NT2/D1 (cell line): ENCODE data around the gene AHCYL2.

ENCODE experiments used
- DNase-seq: peaks from one replicate; pipeline ENCODE4 v3.0.0-alpha.2; 2011; ENCODE audit warnings: low read depth, low spot score
- H3K27me3 ChIP-seq: 2 replicates; pipeline ENCODE4 v1.6.0; 2011; ENCODE audit warnings: mild to moderate bottlenecking; ENCODE audit not compliant: insufficient read length, insufficient read depth
- H3K36me3 ChIP-seq: 2 replicates; pipeline ENCODE4 v1.6.1; 2011; ENCODE audit warnings: mild to moderate bottlenecking, low read length, mixed read lengths; ENCODE audit not compliant: insufficient read depth, insufficient read length
- H3K4me1 ChIP-seq: 2 replicates; pipeline ENCODE4 v1.5.1; 2011; ENCODE audit not compliant: insufficient read depth, insufficient read length
- H3K4me3 ChIP-seq: 2 replicates; pipeline ENCODE4 v1.5.1; 2011; ENCODE audit warnings: low read depth; ENCODE audit not compliant: insufficient read length
- H3K9ac ChIP-seq: 2 replicates; pipeline ENCODE4 v1.6.0; 2011; ENCODE audit warnings: low read depth; ENCODE audit not compliant: insufficient read length
- H3K9me3 ChIP-seq: 2 replicates; pipeline ENCODE4 v1.5.1; 2011; ENCODE audit warnings: mild to moderate bottlenecking, low read length; ENCODE audit not compliant: insufficient read depth
- SUZ12 ChIP-seq: IDR thresholded peaks from 2 replicates; pipeline ENCODE4 v1.6.1; 2011; ENCODE audit not compliant: insufficient read length, insufficient read depth; ENCODE audit errors: extremely low read depth
- YY1 ChIP-seq: IDR thresholded peaks from 2 replicates; pipeline ENCODE4 v1.6.1; 2011; ENCODE audit not compliant: insufficient read length, insufficient read depth
- ZNF274 ChIP-seq: IDR thresholded peaks from 2 replicates; pipeline ENCODE4 v1.6.1; 2011; ENCODE audit warnings: mild to moderate bottlenecking, low read depth, low read length

AHCYL2 gene

DNA sequence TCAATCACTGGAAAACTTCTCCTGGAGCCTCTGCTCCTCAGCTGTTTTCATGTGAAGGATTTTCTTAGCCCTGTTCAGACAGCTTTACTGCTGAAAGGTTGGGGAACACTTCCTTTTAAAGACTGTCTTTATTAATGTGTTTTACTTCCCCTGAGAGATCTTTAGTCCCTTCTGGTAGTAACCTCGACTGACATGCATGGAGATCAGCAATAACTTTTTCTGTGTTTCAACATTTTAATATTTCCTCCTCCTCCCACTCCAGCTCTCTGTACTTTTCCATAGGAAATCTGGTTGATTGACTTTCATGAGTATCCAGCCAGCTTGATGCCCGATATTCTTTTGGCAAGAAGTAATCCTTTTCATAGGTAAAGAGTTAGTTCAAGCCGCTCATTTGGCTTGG, 146.7 kb downstream of the AHCYL2 start:
- H3K9ac ChIP-seq: no peak overlapping the region
- H3K9me3 ChIP-seq: no peaks in the 10 kb centered on the region

DNA sequence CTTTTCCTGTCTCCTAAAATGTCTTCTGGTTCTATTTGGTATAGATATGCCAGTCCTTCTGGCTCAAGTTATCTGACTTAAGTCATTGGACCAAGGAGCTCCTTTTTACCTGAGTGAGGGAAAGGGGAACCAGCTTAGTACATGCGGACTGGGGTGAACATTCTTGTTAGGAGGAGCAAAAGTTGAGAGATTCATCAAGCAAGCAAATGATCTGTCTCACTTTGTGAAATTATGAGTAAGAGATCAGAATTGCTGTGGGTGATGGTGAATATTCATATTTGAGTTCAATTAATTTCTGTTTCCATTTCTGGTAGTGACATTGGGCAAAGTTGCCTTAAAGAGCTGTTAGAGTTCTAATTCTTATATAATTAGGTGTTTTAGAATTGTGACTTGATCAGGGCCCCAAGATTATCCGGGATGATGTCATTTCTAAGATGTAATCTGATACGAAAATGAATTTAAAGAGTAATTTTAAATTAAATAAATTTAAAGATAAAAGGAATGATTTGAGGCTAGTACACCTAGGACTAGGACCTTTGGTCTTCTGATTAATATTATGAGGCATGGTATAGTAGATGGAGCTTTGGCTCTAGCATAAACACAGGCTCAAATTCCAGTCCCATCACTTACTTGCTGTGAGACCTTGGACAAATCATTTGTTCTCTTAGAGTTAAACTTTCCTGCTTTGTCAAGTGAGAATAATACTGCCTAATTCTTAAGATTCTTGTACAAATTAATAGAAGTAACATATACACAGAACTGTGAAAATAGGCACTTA, 149.0 kb downstream of the AHCYL2 start:
- Histone ChIP-seq H3K27me3 (no peaks in the 10 kb centered on the region), H3K9ac (no peak overlapping the region), H3K9me3 (no peaks in the 10 kb centered on the region), H3K4me3 (no peak overlapping the region), H3K4me1 (peaks cover 2% of the 10 kb centered on the region), H3K36me3 (no peaks in the 10 kb centered on the region)
- DNase-seq: no peak
- TF ChIP-seq SUZ12: no peak
- TF ChIP-seq ZNF274: no peak
- no peak for TF ChIP-seq YY1

More for the DNA sequence above, 146.7 kb downstream of the AHCYL2 start:
- H3K4me1 ChIP-seq: peaks cover 2% of the 10 kb centered on the region
- no peak for DNase-seq
- no peaks in the 10 kb centered on the region for H3K36me3 ChIP-seq
- no peaks in the 10 kb centered on the region for H3K27me3 ChIP-seq
- TF ChIP-seq YY1: no peak
- no peak for TF ChIP-seq ZNF274
- no peak for TF ChIP-seq SUZ12
- no peak overlapping the region for H3K4me3 ChIP-seq

DNA sequence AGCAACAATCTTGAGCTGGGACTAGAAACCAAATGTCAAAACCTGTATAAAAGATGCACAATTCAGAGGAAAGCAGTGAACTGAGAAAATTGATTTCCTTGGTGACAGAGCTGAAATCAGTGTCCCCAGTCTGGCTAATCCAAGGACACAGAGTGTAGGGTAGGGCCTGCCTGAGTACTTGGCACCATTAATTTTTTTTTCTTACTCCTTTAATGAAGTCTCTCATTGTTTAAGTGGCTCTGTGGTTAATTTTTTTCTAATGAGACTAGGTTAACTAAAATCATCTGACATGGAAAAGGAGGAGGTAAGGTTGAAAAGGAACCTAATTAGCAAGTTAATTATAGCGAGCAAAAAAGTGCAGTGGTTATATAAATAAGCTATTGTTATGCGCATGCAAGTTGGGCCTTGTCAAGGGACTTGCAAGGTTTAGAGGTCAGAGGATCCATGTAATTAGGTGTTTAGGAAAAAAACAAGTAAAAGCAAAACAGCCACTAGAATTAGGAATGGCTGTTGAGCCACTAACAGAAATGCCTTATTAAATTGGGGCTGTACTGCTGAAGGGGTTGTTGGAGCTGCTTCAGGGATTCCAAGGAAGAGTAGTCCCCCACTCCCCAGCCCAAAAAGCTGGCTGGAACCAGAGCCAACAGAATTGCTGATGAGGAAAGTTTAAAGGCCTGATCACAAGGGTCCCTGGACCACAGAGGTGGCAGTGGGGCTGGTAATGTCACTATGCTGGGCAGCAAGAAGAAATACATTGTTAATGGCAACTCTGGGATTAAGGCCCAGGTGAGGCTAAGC, 150.5 kb downstream of the AHCYL2 start:
- Histone ChIP-seq H3K4me1 (peaks cover 2% of the 10 kb centered on the region), H3K9ac (peak overlapping the region; percentile 45), H3K36me3 (no peaks in the 10 kb centered on the region), H3K4me3 (no peak overlapping the region), H3K9me3 (no peaks in the 10 kb centered on the region), H3K27me3 (no peaks in the 10 kb centered on the region)
- TF ChIP-seq ZNF274: no peak
- no peak for TF ChIP-seq SUZ12
- TF ChIP-seq YY1: no peak
- no peak for DNase-seq

DNA sequence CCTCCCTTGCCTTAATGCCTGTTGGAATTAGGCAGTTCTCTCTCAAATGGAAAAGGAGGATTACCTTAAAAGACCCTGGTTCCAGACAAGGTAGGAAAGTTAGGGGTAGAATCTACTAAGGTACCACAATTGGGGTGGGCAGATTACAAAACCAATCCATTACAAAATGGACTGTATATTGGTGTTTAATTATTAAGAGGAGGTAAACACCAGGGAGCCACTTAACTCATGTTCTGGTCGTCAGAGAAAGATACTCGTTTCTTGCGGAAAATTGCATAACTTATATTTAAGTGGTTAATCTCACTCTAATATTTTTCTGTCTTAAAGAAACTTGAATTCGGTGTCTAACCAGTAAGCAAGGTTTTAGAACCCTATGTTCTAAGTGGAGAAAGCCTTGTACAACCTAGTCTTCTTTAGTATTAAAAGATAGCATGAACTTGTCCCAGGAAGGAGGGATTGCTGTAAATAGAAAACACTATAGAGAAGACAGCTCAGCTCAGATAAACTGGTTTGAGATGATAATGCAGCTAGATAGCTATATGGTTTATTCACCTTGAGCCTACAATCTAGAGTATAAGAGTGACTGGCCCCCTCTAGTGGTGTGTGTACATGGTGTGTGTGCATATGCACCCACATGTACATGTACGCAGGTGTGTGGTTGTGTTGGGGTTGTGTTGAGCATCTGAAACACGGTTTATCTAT, 151.4 kb downstream of the AHCYL2 start:
- no peaks in the 10 kb centered on the region for H3K36me3 ChIP-seq
- no peak overlapping the region for H3K4me3 ChIP-seq
- no peaks in the 10 kb centered on the region for H3K9me3 ChIP-seq
- peaks cover 2% of the 10 kb centered on the region for H3K4me1 ChIP-seq
- peak overlapping the region; percentile 45 for H3K9ac ChIP-seq
- DNase-seq: no peak
- H3K27me3 ChIP-seq: no peaks in the 10 kb centered on the region
- TF ChIP-seq ZNF274 (no peak), SUZ12 (no peak), YY1 (no peak)

DNA sequence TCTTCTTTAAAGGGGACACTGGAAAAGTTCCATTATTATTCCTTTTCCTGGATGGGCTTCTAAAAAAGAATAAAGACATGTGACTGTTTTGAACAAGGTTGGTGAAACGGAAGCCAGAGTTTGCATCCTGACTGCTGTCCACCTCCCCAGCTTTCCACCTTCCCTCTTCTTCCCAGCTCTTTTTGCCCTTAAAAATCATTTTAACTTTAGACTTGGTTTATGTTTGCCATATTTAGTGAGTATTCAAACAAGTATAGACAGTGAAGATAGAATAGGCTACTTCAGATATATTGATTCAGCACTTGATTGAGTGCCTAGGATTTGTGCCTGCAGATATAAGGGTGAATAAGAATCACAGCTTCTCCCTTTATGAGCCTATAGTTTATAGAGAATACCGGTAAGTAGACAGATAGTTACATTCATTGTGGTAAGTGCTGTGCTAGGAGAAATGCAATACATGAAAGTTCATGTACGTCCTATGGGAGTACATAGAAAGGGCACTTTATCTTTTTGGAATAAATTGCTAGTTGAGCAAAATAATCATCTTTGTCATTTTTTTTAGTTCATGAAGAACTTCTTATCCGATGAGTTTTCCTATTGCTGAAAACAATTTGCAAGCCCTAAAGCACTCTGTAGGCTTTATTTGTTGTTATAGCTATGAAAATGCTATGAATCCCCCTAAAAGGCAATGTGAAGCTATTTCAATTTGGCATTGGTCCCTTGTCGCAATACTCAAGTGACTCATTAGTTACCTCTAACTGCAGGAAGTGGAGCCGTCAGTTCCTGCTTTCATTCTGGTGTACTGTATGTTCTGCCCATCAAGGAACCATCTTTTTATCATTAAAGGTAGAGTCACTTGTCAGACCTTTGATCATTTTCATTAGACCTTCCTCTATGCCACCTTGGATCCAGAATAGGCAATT, 152.2 kb downstream of the AHCYL2 start:
- H3K27me3 ChIP-seq: no peaks in the 10 kb centered on the region
- H3K4me1 ChIP-seq: peaks cover 2% of the 10 kb centered on the region
- no peak for TF ChIP-seq YY1
- no peak for TF ChIP-seq SUZ12
- no peak for TF ChIP-seq ZNF274
- no peak for DNase-seq
- H3K4me3 ChIP-seq: no peak overlapping the region
- no peak overlapping the region for H3K9ac ChIP-seq
- H3K36me3 ChIP-seq: no peaks in the 10 kb centered on the region
- no peaks in the 10 kb centered on the region for H3K9me3 ChIP-seq

DNA sequence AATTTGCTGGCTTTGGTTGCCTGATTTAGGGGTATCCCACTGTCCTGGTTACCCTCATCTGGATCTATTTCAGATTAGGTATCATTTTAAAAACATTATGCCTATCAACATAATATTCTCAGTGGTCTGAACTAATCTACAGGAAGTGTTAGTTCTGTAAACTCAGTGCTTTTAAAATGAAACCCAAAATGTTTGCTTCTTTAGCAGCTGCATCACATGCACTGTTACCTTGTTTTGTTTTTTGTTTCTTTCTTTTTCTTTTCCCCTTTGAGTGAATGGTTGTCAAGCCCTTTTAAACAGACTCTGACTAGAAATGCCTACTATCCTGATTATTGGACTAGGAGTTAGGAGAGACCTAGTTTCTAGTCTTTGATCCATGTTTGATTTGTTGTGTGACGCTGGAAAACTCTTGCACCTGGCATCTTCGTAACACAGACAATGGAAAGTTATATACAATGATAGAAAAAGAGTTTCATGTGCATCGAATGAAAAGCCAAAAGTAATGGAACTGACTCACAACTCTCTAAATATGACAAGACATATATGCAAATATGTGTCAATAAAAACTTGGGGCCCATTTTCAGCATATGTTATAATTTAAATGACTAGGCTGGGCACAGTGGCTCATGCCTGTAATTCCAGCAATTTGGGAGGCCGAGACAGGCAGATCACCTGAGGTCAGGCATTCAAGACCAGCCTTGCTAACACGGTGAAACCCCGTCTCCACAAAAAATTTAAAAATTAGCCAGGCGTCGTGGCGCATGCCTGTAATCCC, 157.1 kb downstream of the AHCYL2 start:
- Histone ChIP-seq H3K36me3 (no peaks in the 10 kb centered on the region), H3K4me3 (no peak overlapping the region), H3K4me1 (no peaks in the 10 kb centered on the region), H3K9me3 (no peaks in the 10 kb centered on the region), H3K9ac (no peak overlapping the region), H3K27me3 (no peaks in the 10 kb centered on the region)
- TF ChIP-seq ZNF274: no peak
- TF ChIP-seq SUZ12: no peak
- TF ChIP-seq YY1: no peak
- DNase-seq: no peak
